NCI-H69 (cell line): ENCODE data around the gene DISC1.

Experiments used
- DNase-seq: peaks from one replicate; lab custom pipeline; 2025; lab: John Stamatoyannopoulos, UW

The DISC1 gene

GRCh38 chr1:231810415-231810814 lies 183.8 kb downstream of the DISC1 start:
- DNase-seq, result no peak

- DNase-seq, result no peak
Measured at GRCh38 chr1:231814021-231814420, 187.4 kb downstream of the DISC1 start.

- no peak for DNase-seq
Measured at GRCh38 chr1:231814521-231814920, 187.9 kb downstream of the DISC1 start.

GRCh38 chr1:231817801-231818200 lies 191.2 kb downstream of the DISC1 start:
- no peak for DNase-seq

DNA sequence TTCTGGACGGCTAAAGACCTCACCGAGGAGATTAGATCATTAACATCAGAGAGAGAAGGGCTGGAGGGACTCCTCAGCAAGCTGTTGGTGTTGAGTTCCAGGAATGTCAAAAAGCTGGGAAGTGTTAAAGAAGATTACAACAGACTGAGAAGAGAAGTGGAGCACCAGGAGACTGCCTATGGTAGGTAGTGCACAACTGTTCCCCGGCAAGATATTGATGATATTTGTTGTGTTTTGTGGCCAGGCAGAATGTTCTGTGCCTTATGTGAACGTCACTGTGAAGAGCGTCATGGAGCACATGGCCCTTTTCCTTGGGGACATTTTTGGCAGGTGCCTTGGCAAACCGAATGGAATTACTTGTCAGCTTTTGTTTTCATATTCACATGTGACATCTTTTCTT lies 191.7 kb downstream of the DISC1 start:
- no peak for DNase-seq

DNA sequence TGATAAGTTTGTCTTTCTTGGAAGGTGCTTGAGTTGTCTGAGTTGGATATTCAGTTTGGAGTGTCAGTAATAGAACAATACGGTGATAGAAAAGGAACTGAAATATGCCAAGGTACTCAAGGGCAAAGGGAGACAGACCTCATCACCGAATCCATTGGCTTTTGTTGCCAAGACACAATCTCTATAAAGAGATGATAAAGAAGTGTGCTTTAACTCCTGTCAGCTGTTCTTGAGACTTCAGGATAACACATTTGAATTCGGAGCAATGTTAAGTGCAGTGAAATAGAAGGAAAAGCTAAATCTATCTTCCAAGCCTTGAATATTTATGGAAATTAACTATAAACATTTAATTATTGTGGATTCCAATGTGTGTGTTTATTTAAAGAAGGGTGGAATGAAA lies 194.7 kb downstream of the DISC1 start:
- no peak for DNase-seq

GRCh38 chr1:231822041-231822440 lies 195.5 kb downstream of the DISC1 start:
- DNase-seq, result no peak

DNA sequence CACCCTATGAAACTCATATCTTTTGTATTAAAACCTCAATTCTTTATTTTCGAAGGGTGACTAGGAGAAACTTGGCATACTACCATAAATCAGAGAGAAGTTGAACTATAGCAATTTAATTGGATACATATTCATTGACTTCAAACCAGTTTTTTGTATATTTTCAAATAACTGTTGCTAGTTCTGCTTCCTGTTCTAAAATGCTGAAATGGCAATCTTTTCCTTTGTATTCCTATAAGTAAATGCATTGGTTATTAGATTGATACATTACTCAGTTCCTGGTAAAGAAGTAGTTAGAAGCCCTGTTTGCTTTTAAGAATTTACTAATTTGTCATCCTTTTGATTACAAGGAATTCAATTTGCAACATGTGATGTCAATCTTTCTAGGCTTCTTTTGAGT lies 200.0 kb downstream of the DISC1 start:
- no peak for DNase-seq

GRCh38 chr1:231827337-231828105 lies 200.9 kb downstream of the DISC1 start:
- no peak for DNase-seq

DNA sequence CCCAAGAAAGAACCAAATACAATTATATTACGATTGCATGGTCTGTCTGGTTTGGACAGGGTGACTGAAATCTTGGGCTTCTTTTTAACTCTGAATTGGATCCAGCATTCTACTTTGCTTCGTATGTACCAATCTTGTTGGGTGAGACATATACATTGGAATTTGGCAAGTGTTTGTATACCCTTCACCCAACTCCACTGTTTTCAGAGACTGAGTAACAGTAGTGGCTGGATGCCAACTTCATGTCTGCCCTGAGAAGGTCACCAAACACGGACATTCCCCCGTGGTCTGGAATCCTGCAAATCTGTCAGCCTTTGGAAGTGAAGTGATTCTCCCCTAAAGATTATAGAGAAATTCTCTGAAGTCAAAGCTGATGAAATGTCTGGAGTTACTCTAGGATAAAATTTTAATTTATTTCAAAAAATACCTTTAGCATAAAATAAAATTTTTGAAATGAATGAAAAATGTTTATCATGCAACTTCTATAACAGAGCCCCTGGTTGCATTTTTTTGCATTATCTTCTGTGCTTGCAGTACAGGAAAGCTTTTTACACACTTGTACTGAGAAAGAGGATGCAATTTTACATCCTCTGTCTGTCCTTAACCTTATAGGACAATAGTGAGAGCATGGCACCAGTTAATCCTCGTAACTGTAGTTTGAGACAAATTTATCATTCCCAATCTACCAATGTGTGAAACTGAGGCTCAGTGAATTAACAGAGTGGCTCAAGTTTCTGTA lies 201.8 kb downstream of the DISC1 start:
- DNase-seq, result no peak

GRCh38 chr1:231829332-231829731 lies 202.7 kb downstream of the DISC1 start:
- no peak for DNase-seq

GRCh38 chr1:231836227-231836893 lies 209.8 kb downstream of the DISC1 start:
- DNase-seq, result no peak

- no peak for DNase-seq
Measured at GRCh38 chr1:231838521-231838920, 211.9 kb downstream of the DISC1 start.

GRCh38 chr1:231839999-231840398 lies 213.4 kb downstream of the DISC1 start:
- DNase-seq, result no peak

GRCh38 chr1:231841616-231842344 lies 215.2 kb downstream of the DISC1 start:
- DNase-seq, result no peak

- DNase-seq, result no peak
Measured at GRCh38 chr1:231842441-231842840, 215.9 kb downstream of the DISC1 start.

DNA sequence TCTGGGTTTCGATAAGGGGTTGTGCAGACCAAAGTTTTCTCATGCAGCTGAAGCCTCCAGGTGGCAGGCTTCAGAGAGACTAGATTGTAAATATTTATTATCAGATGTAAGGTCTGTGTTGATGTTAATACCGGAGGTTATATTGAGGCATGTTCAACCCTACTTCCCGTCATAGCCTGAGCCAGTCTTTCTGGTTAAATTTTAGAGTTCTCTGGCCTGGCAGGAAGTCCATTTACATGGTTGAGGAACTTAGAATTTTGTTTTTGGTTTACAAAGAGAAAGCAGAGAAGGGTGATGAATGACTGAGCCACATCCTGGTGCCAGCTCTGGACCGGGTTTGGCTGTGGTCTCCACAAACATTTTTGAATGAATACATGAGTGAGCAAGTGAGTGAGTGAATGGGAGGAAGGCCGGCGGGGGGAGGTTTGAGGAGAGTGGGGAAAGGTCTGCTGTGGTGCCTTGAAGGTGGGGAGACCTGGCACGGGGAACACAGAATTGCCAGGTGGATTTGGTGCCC lies 218.5 kb downstream of the DISC1 start:
- DNase-seq, result no peak

DNA sequence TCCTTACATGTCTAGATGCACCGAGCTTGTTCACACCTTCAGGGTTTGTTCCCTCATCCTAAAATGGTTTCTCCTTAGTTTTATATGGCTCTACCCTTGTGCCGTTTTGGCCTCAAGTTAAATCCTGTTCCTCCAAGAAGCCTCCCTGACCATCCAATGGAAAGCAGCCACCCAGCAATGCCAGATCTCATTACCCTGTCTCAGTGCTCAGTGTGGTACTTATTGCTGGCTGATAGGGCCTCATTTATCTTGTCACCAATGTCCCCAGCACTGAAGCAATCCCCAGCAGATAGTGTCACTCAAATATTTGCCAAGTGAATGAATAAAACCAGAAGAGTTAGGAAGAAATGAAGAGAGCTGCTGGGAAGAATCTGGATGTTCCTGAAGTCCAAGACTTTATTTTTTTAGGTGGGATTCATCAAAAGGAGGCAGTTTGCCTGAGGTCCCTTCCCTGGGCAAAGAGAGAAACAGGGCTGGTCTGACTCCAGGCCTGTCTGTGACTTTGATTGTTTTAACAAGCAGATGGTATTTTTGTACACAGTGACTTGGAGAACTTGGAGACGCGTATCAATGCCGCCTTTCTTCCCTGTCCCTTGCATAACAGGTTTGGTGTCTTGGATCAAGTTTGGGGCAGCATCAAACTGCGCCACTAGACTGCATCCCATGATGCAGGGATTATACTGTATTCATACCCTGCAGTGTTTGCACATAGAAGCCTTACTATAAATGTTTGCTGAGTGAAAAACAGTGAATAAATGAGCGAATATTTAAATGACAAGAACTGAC lies 221.2 kb downstream of the DISC1 start:
- DNase-seq, result no peak

DNA sequence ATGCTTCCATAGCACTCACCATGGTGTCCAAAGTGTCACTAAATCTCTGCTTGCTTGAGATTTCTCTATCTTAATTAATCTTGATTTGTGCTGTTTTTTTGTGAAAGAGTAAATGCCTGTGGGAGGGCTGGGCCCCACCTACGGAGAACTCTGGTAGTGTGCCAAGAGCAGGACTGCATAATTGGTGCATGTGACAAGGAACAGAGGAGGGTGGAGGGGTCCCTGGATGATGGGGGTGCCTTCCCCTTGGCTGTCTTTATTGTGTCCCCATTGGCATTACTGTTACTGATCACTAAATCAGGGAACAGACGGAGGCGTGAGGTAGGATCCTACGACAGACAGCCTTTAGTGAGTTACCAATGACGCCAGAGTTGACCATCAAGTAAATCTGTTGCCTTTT lies 223.4 kb downstream of the DISC1 start:
- DNase-seq, result no peak

DNA sequence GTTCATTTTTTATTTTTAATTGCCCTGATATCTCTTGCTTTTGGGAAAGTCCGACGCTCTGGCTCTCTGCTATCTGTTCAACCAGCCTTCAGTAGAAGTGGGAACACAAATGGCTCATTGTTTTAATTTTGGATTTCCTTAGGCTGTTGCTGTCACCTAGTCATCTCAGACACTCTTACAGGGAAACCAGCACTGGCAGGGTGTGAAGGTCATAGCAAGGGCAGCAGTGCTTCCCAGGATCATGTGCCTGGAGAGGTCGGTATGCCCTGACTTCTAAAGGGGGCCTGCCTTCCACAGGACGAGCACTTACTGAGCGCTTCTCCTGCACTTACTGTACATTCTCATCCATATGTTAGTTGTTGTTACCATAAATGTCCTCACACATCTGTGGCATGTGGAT lies 224.2 kb downstream of the DISC1 start:
- DNase-seq, result no peak

DNA sequence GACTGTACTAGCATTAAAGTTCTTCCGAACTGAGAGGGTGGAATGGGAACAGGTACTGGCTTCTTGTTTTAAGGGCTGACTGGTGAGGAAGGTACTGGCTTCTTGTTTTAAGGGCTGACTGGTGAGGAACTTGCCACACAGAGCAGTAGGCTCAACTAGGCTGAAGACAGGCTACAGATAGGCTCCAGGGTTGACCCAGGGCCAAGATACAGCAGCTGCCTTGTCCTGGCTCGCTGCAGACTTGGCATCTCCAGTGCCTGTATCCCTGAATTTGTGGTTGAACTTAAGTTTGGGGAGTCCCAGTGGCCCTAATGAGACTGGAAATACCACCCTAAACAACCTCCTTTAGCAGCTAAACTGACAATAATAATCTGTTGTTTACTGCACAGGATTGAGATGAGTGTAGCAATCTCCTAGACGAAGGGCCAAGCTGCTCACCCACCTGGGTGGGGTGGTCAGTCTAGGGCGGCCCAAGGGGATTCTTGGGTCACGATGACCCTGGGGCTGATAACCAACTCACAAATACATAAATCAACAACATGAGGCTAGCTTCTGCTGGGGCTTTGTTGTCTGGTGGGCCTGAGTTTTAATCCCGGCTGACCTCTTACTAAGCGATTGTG lies 227.1 kb downstream of the DISC1 start:
- DNase-seq, result no peak
